ENCODE data around the gene MEIS3. TPM values are rescaled to one million over a fixed set of nuclear protein-coding genes. Genes with fewer than 3 reads are reported as not detected.

MEIS3 gene
- polyA plus RNA-seq, 1 of the 3 experiments (the other 2 are of a cell fraction), result 69.8 TPM

DNA sequence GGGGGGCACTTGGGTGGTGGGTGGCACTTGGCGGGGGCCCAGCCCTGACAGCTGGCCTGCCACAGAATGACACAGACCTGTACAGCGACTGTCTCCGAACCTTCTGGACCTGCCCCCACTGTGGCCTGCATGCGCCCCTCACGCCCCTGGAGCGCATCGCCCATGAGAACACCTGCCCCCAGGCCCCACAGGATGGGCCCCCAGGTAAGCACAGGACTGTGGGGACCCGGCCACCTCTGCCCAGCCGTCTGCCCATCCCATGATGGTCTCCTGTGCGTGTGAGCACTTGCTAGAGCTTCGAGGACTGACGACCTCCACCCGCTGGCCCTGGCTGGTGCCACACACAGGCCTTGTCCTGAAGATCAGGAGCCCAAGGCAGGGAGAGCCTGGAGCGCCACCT, 38.2 kb downstream of the MEIS3 start:
- H3K36me3 ChIP-seq (replicated peaks in 1 of 2; ENCODE audit: control insufficient read depth in 1 of 2, insufficient read depth in 2 of 2, low read length in 1 of 2), result peaks cover 0 to 50% of the 10 kb centered on the region in 2 experiments
- no peaks in the 10 kb centered on the region for H3K9me3 ChIP-seq
- no peaks in the 10 kb centered on the region for H4K20me1 ChIP-seq (ENCODE audit: insufficient read depth)
- no peaks in the 10 kb centered on the region for H3K9me2 ChIP-seq
- no peak overlapping the region for H3K27ac ChIP-seq (ENCODE audit: low read depth in 2 of 2, low read length in 1 of 2)
- no peaks in the 10 kb centered on the region for H3K4me1 ChIP-seq (ENCODE audit: control insufficient read depth in 1 of 2, insufficient read depth in 2 of 2, low read depth in 1 of 2, low read length in 1 of 2)
- ChIA-PET POLR2A (no interaction called here), CTCF (interaction anchor here (1.3 to 2.4 kb wide), 3 partner anchors 10 to 96 kb away, joined by 4 to 14 read pairs (median 5); no protein-coding TSS in a partner anchor)
- 97% methylated on average over 9 of the region's 14 CpGs for WGBS (ENCODE audit: low lambda C conversion rate)
- H3K27me3 ChIP-seq (ENCODE audit: insufficient read depth), result no peaks in the 10 kb centered on the region
- H3K79me2 ChIP-seq (ENCODE audit: insufficient read depth), result no peaks in the 10 kb centered on the region
- H3K4me2 ChIP-seq, result no peak overlapping the region
- no peak overlapping the region for H3K4me3 ChIP-seq (ENCODE audit: low read depth in 2 of 2, low read length in 1 of 2)
- DNase-seq, result no peak
- no peak overlapping the region for H3K9ac ChIP-seq
- peaks cover 9% of the 10 kb centered on the region for H3F3A ChIP-seq (replicated peaks; ENCODE audit: insufficient read depth)
- no peak for TF ChIP-seq NRF1 (IDR thresholded peaks at IDR 0.05; ENCODE audit: low read depth, low read length)
- 0 out of 2 replicates have a peak, but pooled peaks have one; percentile 3 for TF ChIP-seq POLR2AphosphoS5 (IDR thresholded peaks at IDR 0.05; ENCODE audit: low read depth, low read length)
- H2AFZ ChIP-seq (ENCODE audit: low read depth), result no peak overlapping the region

DNA sequence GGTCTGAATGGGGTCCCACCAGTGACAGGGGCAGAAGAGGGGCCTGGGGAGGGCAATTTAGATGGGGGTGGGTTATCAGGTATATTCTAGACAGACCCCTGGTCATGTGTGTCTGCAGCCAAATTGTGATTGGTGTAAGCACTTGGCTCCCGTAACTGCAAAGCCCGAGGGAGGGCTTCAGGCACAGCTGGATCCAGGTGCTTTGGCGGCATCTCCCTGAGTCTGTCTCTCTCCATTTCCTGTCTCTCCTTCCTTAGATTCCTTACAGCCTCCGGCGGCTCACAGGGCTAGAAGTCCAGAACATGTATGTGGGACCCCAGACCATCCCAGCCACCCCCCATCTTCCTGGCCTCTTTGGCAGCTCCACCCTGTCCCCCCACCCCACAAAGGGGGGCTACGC, 38.8 kb downstream of the MEIS3 start:
- Histone ChIP-seq H3F3A (replicated peaks; ENCODE audit: insufficient read depth) (peaks cover 9% of the 10 kb centered on the region), H3K9me3 (no peaks in the 10 kb centered on the region), H3K27me3 (ENCODE audit: insufficient read depth) (no peaks in the 10 kb centered on the region), H3K79me2 (ENCODE audit: insufficient read depth) (no peaks in the 10 kb centered on the region), H4K20me1 (ENCODE audit: insufficient read depth) (no peaks in the 10 kb centered on the region), H3K36me3 (replicated peaks in 1 of 2; ENCODE audit: control insufficient read depth in 1 of 2, insufficient read depth in 2 of 2, low read length in 1 of 2) (peaks cover 0 to 55% of the 10 kb centered on the region in 2 experiments), H3K9me2 (no peaks in the 10 kb centered on the region), H3K9ac (no peak overlapping the region), H3K4me2 (no peak overlapping the region), H2AFZ (ENCODE audit: low read depth) (no peak overlapping the region), H3K27ac (ENCODE audit: low read depth in 2 of 2, low read length in 1 of 2) (no peak overlapping the region), H3K4me3 (ENCODE audit: low read depth in 2 of 2, low read length in 1 of 2) (no peak overlapping the region), H3K4me1 (ENCODE audit: control insufficient read depth in 1 of 2, insufficient read depth in 2 of 2, low read depth in 1 of 2, low read length in 1 of 2) (no peaks in the 10 kb centered on the region)
- CTCF ChIA-PET, result interaction anchor here (2.4 kb wide), 1 partner anchor 11 kb away, joined by 14 read pairs; no protein-coding TSS in a partner anchor
- TF ChIP-seq SIN3A (IDR thresholded peaks at IDR 0.05; ENCODE audit: borderline replicate concordance, low read depth, low read length) (no peak), EP300 (IDR thresholded peaks at IDR 0.05; ENCODE audit: borderline replicate concordance in 1 of 2, low read depth in 1 of 2, low read length in 1 of 2) (no peak), FOXM1 (IDR thresholded peaks at IDR 0.05; ENCODE audit: low read depth) (no peak), TCF12 (IDR thresholded peaks at IDR 0.05) (no peak), RFX5 (IDR thresholded peaks at IDR 0.05; ENCODE audit: low read length) (no peak), YY1 (IDR thresholded peaks at IDR 0.05; ENCODE audit: low read depth) (no peak), NFIC (IDR thresholded peaks at IDR 0.05; ENCODE audit: borderline replicate concordance) (no peak), FOSL2 (IDR thresholded peaks at IDR 0.05; ENCODE audit: borderline replicate concordance, low read depth) (no peak), GATA2 (CRISPR knock-in tag; IDR thresholded peaks at IDR 0.05) (no peak), JUND (IDR thresholded peaks at IDR 0.05) (no peak), EZH2phosphoT487 (IDR thresholded peaks at IDR 0.05; ENCODE audit: borderline replicate concordance, low read depth) (no peak)
- TF ChIP-seq, protein P1, sequence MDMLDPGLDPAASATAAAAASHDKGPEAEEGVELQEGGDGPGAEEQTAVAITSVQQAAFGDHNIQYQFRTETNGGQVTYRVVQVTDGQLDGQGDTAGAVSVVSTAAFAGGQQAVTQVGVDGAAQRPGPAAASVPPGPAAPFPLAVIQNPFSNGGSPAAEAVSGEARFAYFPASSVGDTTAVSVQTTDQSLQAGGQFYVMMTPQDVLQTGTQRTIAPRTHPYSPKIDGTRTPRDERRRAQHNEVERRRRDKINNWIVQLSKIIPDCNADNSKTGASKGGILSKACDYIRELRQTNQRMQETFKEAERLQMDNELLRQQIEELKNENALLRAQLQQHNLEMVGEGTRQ (IDR thresholded peaks at IDR 0.05; ENCODE audit: borderline replicate concordance, low read depth, low read length), result no peak
- TF ChIP-seq, protein P2, sequence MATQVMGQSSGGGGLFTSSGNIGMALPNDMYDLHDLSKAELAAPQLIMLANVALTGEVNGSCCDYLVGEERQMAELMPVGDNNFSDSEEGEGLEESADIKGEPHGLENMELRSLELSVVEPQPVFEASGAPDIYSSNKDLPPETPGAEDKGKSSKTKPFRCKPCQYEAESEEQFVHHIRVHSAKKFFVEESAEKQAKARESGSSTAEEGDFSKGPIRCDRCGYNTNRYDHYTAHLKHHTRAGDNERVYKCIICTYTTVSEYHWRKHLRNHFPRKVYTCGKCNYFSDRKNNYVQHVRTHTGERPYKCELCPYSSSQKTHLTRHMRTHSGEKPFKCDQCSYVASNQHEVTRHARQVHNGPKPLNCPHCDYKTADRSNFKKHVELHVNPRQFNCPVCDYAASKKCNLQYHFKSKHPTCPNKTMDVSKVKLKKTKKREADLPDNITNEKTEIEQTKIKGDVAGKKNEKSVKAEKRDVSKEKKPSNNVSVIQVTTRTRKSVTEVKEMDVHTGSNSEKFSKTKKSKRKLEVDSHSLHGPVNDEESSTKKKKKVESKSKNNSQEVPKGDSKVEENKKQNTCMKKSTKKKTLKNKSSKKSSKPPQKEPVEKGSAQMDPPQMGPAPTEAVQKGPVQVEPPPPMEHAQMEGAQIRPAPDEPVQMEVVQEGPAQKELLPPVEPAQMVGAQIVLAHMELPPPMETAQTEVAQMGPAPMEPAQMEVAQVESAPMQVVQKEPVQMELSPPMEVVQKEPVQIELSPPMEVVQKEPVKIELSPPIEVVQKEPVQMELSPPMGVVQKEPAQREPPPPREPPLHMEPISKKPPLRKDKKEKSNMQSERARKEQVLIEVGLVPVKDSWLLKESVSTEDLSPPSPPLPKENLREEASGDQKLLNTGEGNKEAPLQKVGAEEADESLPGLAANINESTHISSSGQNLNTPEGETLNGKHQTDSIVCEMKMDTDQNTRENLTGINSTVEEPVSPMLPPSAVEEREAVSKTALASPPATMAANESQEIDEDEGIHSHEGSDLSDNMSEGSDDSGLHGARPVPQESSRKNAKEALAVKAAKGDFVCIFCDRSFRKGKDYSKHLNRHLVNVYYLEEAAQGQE (IDR thresholded peaks at IDR 0.05; ENCODE audit: low read depth, low read length), result no peak
- TF ChIP-seq, protein P3, sequence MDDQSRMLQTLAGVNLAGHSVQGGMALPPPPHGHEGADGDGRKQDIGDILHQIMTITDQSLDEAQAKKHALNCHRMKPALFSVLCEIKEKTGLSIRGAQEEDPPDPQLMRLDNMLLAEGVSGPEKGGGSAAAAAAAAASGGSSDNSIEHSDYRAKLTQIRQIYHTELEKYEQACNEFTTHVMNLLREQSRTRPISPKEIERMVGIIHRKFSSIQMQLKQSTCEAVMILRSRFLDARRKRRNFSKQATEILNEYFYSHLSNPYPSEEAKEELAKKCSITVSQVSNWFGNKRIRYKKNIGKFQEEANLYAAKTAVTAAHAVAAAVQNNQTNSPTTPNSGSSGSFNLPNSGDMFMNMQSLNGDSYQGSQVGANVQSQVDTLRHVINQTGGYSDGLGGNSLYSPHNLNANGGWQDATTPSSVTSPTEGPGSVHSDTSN (IDR thresholded peaks at IDR 0.05), result no peak
- TF ChIP-seq, protein P4, sequence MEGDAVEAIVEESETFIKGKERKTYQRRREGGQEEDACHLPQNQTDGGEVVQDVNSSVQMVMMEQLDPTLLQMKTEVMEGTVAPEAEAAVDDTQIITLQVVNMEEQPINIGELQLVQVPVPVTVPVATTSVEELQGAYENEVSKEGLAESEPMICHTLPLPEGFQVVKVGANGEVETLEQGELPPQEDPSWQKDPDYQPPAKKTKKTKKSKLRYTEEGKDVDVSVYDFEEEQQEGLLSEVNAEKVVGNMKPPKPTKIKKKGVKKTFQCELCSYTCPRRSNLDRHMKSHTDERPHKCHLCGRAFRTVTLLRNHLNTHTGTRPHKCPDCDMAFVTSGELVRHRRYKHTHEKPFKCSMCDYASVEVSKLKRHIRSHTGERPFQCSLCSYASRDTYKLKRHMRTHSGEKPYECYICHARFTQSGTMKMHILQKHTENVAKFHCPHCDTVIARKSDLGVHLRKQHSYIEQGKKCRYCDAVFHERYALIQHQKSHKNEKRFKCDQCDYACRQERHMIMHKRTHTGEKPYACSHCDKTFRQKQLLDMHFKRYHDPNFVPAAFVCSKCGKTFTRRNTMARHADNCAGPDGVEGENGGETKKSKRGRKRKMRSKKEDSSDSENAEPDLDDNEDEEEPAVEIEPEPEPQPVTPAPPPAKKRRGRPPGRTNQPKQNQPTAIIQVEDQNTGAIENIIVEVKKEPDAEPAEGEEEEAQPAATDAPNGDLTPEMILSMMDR (IDR thresholded peaks at IDR 0.05), result no peak
- POLR2A ChIA-PET, result no interaction called here
- no peak for DNase-seq
- 94% methylated on average over 6 of the region's 6 CpGs for WGBS (ENCODE audit: low lambda C conversion rate)

All from SK-N-SH (cell line).